Neural progenitor cell (in vitro differentiated cells): ENCODE measurements around the gene HS3ST5.

Experiments used
- CTCF ChIP-seq: fragments of 200-600 bp; sonication (generic); IDR thresholded peaks from 2 replicates; pipeline ENCODE4 v1.5.1; 2017; ENCODE audit warnings: antibody characterized with exemption, mild to moderate bottlenecking
- EZH2 ChIP-seq: fragments of 200-600 bp; sonication (generic); IDR thresholded peaks from 2 replicates; pipeline ENCODE4 v1.6.1; 2017; ENCODE audit warnings: antibody characterized with exemption, mild to moderate bottlenecking, moderate library complexity
- EZH2phosphoT487 ChIP-seq: fragments of 200-600 bp; sonication (generic); IDR thresholded peaks from 2 replicates; pipeline ENCODE4 v1.6.1; 2017; ENCODE audit warnings: antibody characterized with exemption

GRCh38 chr6:114346451-114346850 lies 3.6 kb upstream of the HS3ST5 start:
- TF ChIP-seq CTCF, result no peak
- TF ChIP-seq EZH2phosphoT487, result no peak
- no peak for TF ChIP-seq EZH2
